SJSA1 (cell line): ENCODE results near the gene BTRC. TPM values are rescaled to one million over a fixed set of nuclear protein-coding genes. Genes with fewer than 3 reads are reported as not detected.
"Not testable (repeated sequence)": the region's sequence is repeated elsewhere in the genome, so short reads cannot be mapped to it uniquely, and the experiment has no call there.

ENCODE experiments used
- DNase-seq, 2 experiments: peaks; one replicate each; pipeline ENCODE4 v3.0.0-alpha.2; 2015 to 2020; ENCODE audit warnings: low spot score in 2 of 2, low read depth in 1 of 2
- H3K27ac ChIP-seq: fragments of 250-450 bp; sonication (Bioruptor Pico); 2 replicates; pipeline ENCODE4 v1.5.1; 2020; ENCODE audit warnings: mild to moderate bottlenecking, moderate library complexity
- H3K27me3 ChIP-seq: fragments of 250-450 bp; sonication (Bioruptor Pico); replicated peaks from 2 replicates; pipeline ENCODE4 v1.5.1; 2020; ENCODE audit warnings: mild to moderate bottlenecking, moderate library complexity
- H3K36me3 ChIP-seq: fragments of 250-450 bp; sonication (Bioruptor Pico); 2 replicates; pipeline ENCODE4 v1.5.1; 2020; ENCODE audit warnings: mild to moderate bottlenecking
- H3K4me1 ChIP-seq: fragments of 250-450 bp; sonication (Bioruptor Pico); replicated peaks from 2 replicates; pipeline ENCODE4 v1.6.1; 2021; ENCODE audit warnings: mild to moderate bottlenecking
- H3K4me3 ChIP-seq: fragments of 250-450 bp; sonication (Bioruptor Pico); 2 replicates; pipeline ENCODE4 v1.5.1; 2020; ENCODE audit warnings: mild to moderate bottlenecking
- H3K9me3 ChIP-seq: fragments of 250-450 bp; sonication (Bioruptor Pico); replicated peaks from 2 replicates; pipeline ENCODE4 v1.5.1; 2020; ENCODE audit warnings: mild to moderate bottlenecking
- total RNA-seq: library from RNA; depleted of rRNA; stranded (reverse); fragments of >200 nt; shearing (Covaris generic); gene quantifications from 2 replicates; pipeline ENCODE4 v1.2.3, GENCODE V29; 2014

BTRC gene
- total RNA-seq, 1 experiment from 2014 or later: 11.7 TPM

- no peaks in the 10 kb centered on the region for H3K27me3 ChIP-seq
- peaks cover 22% of the 10 kb centered on the region for H3K36me3 ChIP-seq
- no peak overlapping the region for H3K4me3 ChIP-seq
- peaks cover 4% of the 10 kb centered on the region; the same call in 1 of the 2 replicates for H3K4me1 ChIP-seq
- no peak for DNase-seq
- no peaks in the 10 kb centered on the region for H3K9me3 ChIP-seq
- H3K27ac ChIP-seq: no peak overlapping the region
Observed at GRCh38 chr10:101580486-101581399, 226.8 kb downstream of the BTRC start.

- Histone ChIP-seq H3K27me3 (no peaks in the 10 kb centered on the region; the same call in 1 of the 2 replicates), H3K27ac (no peak overlapping the region), H3K9me3 (no peaks in the 10 kb centered on the region), H3K4me1 (peaks cover 15% of the 10 kb centered on the region), H3K36me3 (peaks cover 21% of the 10 kb centered on the region), H3K4me3 (no peak overlapping the region)
- DNase-seq: no peak
Observed at GRCh38 chr10:101585841-101586240, 231.9 kb downstream of the BTRC start.

GRCh38 chr10:101587725-101588653 lies 234.0 kb downstream of the BTRC start, which contains the start of the genes DPCD and POLL:
Gene DPCD, plus strand, starts transcription at chr10:101588321. Its CDS starts 16 bp downstream, at chr10:101588337.
Gene POLL, minus strand, starts transcription at chr10:101588257. Its CDS starts 897 bp downstream, at chr10:101587360.
- Histone ChIP-seq H3K4me1 (peaks cover 15% of the 10 kb centered on the region), H3K36me3 (peaks cover 17% of the 10 kb centered on the region), H3K27me3 (no peaks in the 10 kb centered on the region; the same call in 1 of the 2 replicates), H3K27ac (0 out of 2 replicates have a peak within 1 kb of the TSS, but pooled peaks have one; percentile 16), H3K9me3 (no peaks in the 10 kb centered on the region), H3K4me3 (peak within 1 kb of the TSS; percentile 75)
- DNase-seq: peak; percentile 90 to 96

GRCh38 chr10:101588879-101589278 lies 234.9 kb downstream of the BTRC start:
- no peak for DNase-seq
- H3K4me1 ChIP-seq: peaks cover 15% of the 10 kb centered on the region
- H3K9me3 ChIP-seq: no peaks in the 10 kb centered on the region
- no peak overlapping the region for H3K27ac ChIP-seq
- H3K27me3 ChIP-seq: no peaks in the 10 kb centered on the region; the same call in 1 of the 2 replicates
- peaks cover 11% of the 10 kb centered on the region for H3K36me3 ChIP-seq
- H3K4me3 ChIP-seq: peak overlapping the region; percentile 75

- not testable (repeated sequence) for H3K27ac ChIP-seq, DNase-seq
Observed at GRCh38 chr10:101593331-101593730, 239.4 kb downstream of the BTRC start.

GRCh38 chr10:101595591-101596433 lies 241.8 kb downstream of the BTRC start:
- H3K27me3 ChIP-seq: no peaks in the 10 kb centered on the region
- H3K36me3 ChIP-seq: no peaks in the 10 kb centered on the region
- peaks cover 11% of the 10 kb centered on the region for H3K4me1 ChIP-seq
- peak in 1 of 2 experiments; percentile 41 for DNase-seq
- H3K4me3 ChIP-seq: no peak overlapping the region
- H3K9me3 ChIP-seq: no peaks in the 10 kb centered on the region
- H3K27ac ChIP-seq: no peak overlapping the region

More at GRCh38 chr10:101593331-101593730, 239.4 kb downstream of the BTRC start:
- not testable (repeated sequence) for H3K27me3 ChIP-seq, H3K9me3 ChIP-seq, H3K4me3 ChIP-seq, H3K36me3 ChIP-seq
- peaks cover 20% of the 10 kb centered on the region for H3K4me1 ChIP-seq

- no peaks in the 10 kb centered on the region for H3K36me3 ChIP-seq
- no peaks in the 10 kb centered on the region for H3K9me3 ChIP-seq
- H3K27ac ChIP-seq: no peak overlapping the region
- no peaks in the 10 kb centered on the region for H3K27me3 ChIP-seq
- peaks cover 11% of the 10 kb centered on the region for H3K4me1 ChIP-seq
- no peak overlapping the region for H3K4me3 ChIP-seq
- DNase-seq: no peak
Observed at GRCh38 chr10:101597091-101597900, 243.3 kb downstream of the BTRC start.

- Histone ChIP-seq H3K36me3 (0 out of 2 replicates have a peak, but pooled peaks cover 2% of the 10 kb centered on the region), H3K27ac (no peak overlapping the region), H3K4me1 (no peaks in the 10 kb centered on the region), H3K9me3 (no peaks in the 10 kb centered on the region), H3K27me3 (no peaks in the 10 kb centered on the region), H3K4me3 (no peak overlapping the region)
- DNase-seq: no peak
Observed at GRCh38 chr10:101601541-101601940, 247.6 kb downstream of the BTRC start.

- Histone ChIP-seq H3K36me3 (0 out of 2 replicates have a peak, but pooled peaks cover 2% of the 10 kb centered on the region), H3K9me3 (no peaks in the 10 kb centered on the region), H3K4me3 (no peak overlapping the region), H3K4me1 (no peaks in the 10 kb centered on the region), H3K27me3 (no peaks in the 10 kb centered on the region), H3K27ac (no peak overlapping the region)
- DNase-seq: peak; percentile 71 to 77
Observed at GRCh38 chr10:101602761-101603398, 248.9 kb downstream of the BTRC start.
